ENCODE measurements around the gene ZSCAN21. TPM values are rescaled to one million over a fixed set of nuclear protein-coding genes. Genes with fewer than 3 reads are reported as not detected.

ZSCAN21 gene
- total and polyA plus RNA-seq, 10 of the 15 experiments (the other 5 are each of a cell fraction or from before 2014, with no cell fraction given), result 1.9 to 9.6 (median 7.1) TPM

DNA sequence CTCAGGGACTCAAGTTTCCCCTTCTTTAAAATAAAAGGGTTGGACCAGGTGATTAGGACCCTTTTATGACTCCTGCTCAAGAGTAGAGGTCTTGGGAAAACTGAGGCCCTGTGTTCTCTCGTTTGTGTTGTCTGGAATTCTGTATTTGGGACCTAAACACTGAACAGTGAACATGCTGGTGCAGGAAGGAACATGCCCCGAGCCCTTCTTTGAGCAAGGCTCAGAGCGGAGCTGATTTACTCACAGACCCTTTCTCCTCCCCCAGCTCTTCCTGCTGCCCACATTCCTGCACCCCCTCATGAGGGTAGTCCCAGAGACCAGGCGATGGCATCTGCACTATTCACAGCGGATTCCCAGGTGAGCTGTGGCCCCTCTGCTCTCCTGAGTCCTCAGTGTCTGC, 20.0 kb upstream of the ZSCAN21 start:
- Histone ChIP-seq H3K79me2 (ENCODE audit: control insufficient read depth, insufficient read depth, low read length) (no peaks in the 10 kb centered on the region), H3K27me3 (replicated peaks in 1 of 2; ENCODE audit: control insufficient read depth in 2 of 2, insufficient read depth in 2 of 2, low read length in 1 of 2) (no peaks in the 10 kb centered on the region), H3K9ac (ENCODE audit: control insufficient read depth, insufficient read depth, low read length) (no peak overlapping the region), H3K9me3 (replicated peaks; ENCODE audit: control insufficient read depth, insufficient read depth, low read length) (no peaks in the 10 kb centered on the region), H3K36me3 (ENCODE audit: control insufficient read depth in 2 of 2, insufficient read depth in 2 of 2, low read length in 1 of 2) (peaks cover 2 to 15% of the 10 kb centered on the region in 2 experiments; a peak in 3 of 4 replicates), H3K27ac (ENCODE audit: control insufficient read depth, insufficient read depth) (no peak overlapping the region), H3K4me1 (ENCODE audit: control insufficient read depth, insufficient read depth, low read length) (peaks cover 5% of the 10 kb centered on the region; the same call in 1 of the 2 replicates), H3K4me2 (ENCODE audit: control insufficient read depth, insufficient read depth) (no peak overlapping the region), H3K4me3 (no peak overlapping the region), H2AFZ (ENCODE audit: control insufficient read depth, low read depth, low read length) (no peak overlapping the region), H4K20me1 (ENCODE audit: control insufficient read depth, insufficient read depth) (no peaks in the 10 kb centered on the region)
- FAIRE-seq (no peak), ATAC-seq (no peak), DNase-seq (ENCODE audit: low read depth, low spot score) (no peak)
- ChIA-PET CTCF (interaction anchor here (1.0 kb wide), 1 partner anchor 34 kb away, joined by 4 read pairs; no protein-coding TSS in a partner anchor), SMC1A (ENCODE audit: uncharacterized antibody, unreplicated experiment) (interaction anchor here (1.9 kb wide), 1 partner anchor 8 kb away, joined by 4 read pairs; no protein-coding TSS in a partner anchor), POLR2A (interaction anchor here (0.9 to 1.0 kb wide), 3 partner anchors 12 to 27 kb away, joined by 4 to 5 read pairs (median 4); no protein-coding TSS in a partner anchor), RAD21 (ENCODE audit: unreplicated experiment) (no interaction called here)
- no peak for TF ChIP-seq GABPA (IDR thresholded peaks at IDR 0.05; ENCODE audit: low read depth)
- TF ChIP-seq, protein P1, sequence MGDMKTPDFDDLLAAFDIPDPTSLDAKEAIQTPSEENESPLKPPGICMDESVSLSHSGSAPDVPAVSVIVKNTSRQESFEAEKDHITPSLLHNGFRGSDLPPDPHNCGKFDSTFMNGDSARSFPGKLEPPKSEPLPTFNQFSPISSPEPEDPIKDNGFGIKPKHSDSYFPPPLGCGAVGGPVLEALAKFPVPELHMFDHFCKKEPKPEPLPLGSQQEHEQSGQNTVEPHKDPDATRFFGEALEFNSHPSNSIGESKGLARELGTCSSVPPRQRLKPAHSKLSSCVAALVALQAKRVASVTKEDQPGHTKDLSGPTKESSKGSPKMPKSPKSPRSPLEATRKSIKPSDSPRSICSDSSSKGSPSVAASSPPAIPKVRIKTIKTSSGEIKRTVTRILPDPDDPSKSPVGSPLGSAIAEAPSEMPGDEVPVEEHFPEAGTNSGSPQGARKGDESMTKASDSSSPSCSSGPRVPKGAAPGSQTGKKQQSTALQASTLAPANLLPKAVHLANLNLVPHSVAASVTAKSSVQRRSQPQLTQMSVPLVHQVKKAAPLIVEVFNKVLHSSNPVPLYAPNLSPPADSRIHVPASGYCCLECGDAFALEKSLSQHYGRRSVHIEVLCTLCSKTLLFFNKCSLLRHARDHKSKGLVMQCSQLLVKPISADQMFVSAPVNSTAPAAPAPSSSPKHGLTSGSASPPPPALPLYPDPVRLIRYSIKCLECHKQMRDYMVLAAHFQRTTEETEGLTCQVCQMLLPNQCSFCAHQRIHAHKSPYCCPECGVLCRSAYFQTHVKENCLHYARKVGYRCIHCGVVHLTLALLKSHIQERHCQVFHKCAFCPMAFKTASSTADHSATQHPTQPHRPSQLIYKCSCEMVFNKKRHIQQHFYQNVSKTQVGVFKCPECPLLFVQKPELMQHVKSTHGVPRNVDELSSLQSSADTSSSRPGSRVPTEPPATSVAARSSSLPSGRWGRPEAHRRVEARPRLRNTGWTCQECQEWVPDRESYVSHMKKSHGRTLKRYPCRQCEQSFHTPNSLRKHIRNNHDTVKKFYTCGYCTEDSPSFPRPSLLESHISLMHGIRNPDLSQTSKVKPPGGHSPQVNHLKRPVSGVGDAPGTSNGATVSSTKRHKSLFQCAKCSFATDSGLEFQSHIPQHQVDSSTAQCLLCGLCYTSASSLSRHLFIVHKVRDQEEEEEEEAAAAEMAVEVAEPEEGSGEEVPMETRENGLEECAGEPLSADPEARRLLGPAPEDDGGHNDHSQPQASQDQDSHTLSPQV (IDR thresholded peaks at IDR 0.05), result no peak
- TF ChIP-seq SREBF2 (IDR thresholded peaks at IDR 0.05; ENCODE audit: low read length), result no peak
- no peak for TF ChIP-seq JUND (IDR thresholded peaks at IDR 0.05; ENCODE audit: low read depth, low read length)
- TF ChIP-seq EED (IDR thresholded peaks at IDR 0.05; ENCODE audit: low read depth), result no peak
- no peak for TF ChIP-seq CBFB (IDR thresholded peaks at IDR 0.05; ENCODE audit: low read depth)
- TF ChIP-seq BCL3 (IDR thresholded peaks at IDR 0.05; ENCODE audit: borderline replicate concordance, insufficient read depth, low read depth, low read length, poor library complexity, severe bottlenecking), result no peak
- TF ChIP-seq ATF7 (IDR thresholded peaks at IDR 0.05; ENCODE audit: low read depth), result no peak
- no peak for TF ChIP-seq ASH2L (IDR thresholded peaks at IDR 0.05; ENCODE audit: borderline replicate concordance, low read depth)
- no peak for TF ChIP-seq DPF2 (IDR thresholded peaks at IDR 0.05)
- 88% methylated on average over 5 of the region's 5 CpGs for WGBS (ENCODE audit: insufficient coverage, insufficient replicate concordance, low lambda C conversion rate, missing lambda C conversion rate)
- intact Hi-C loops (cut with micrococcal nuclease; ENCODE audit: unreplicated experiment) (no loop called here), in situ Hi-C loops (cut with MboI) (no loop called here)
- BruUV-seq (replicated peaks), result no TSS peak

Measured in GM12878 (cell line).